Psoas muscle (tissue), 8 donors: Measurements from ENCODE around the gene CALHM2. TPM values are rescaled to one million over a fixed set of nuclear protein-coding genes. Genes with fewer than 3 reads are reported as not detected.

ENCODE experiments used
- ATAC-seq, 4 donors: fragments of 200-7000 bp; cut with Tn5 transposase; one replicate each; pipeline ENCODE4 v1.9.1; 2020; ENCODE audit warnings: moderate library complexity in 3 of 4, mild to moderate bottlenecking in 2 of 4
- DNase-seq, 2 donors: peaks; one replicate each; pipeline ENCODE4 v3.0.0-alpha.2; 2020
- H3K27ac ChIP-seq: fragments of 200-600 bp; one replicate; pipeline ENCODE4 v1.8.0; 2022
- H3K27me3 ChIP-seq, 3 donors: fragments of 200-600 bp in 1 of 3; one replicate each; pipeline versions ENCODE4 v1.6.1 to v1.8.0; 2013 to 2022; ENCODE audit warnings: low read length in 2 of 3, mild to moderate bottlenecking in 2 of 3, moderate library complexity in 1 of 3; ENCODE audit not compliant: insufficient read depth in 3 of 3
- H3K36me3 ChIP-seq, 2 donors: fragments of 200-600 bp in 1 of 2; one replicate each; pipeline versions ENCODE4 v1.6.1 to v1.8.0; 2013 to 2022; ENCODE audit warnings: low read depth in 1 of 2, mild to moderate bottlenecking in 1 of 2, moderate library complexity in 1 of 2; ENCODE audit not compliant: insufficient read depth in 1 of 2
- H3K4me1 ChIP-seq: fragments of 200-600 bp; one replicate; pipeline ENCODE4 v1.8.0; 2022
- H3K4me3 ChIP-seq: fragments of 200-600 bp; one replicate; pipeline ENCODE4 v1.8.0; 2022; ENCODE audit warnings: mild to moderate bottlenecking
- H3K9me3 ChIP-seq: fragments of 200-600 bp; one replicate; pipeline ENCODE4 v1.8.0; 2022
- WGBS, 3 donors: extraction: QIAGEN DNeasy Blood & Tissue Kit; methylation state at CpG; one replicate each; pipeline versions ENCODE4 v1.1.6 to v1.1.7; 2013; 5-methylcytosine and 5-hydroxymethylcytosine counted together
- intact Hi-C, 2 donors: fragments of 100-400 bp; cut with DNase I; formaldehyde crosslinking; loops; one replicate each; pipeline versions ENCODE4 v1.11.0 to v1.14.2; 2022
- polyA plus RNA-seq, 3 donors: library from polyadenylated mRNA; stranded (reverse); fragments of 200-250 nt; gene quantifications; one replicate each; pipeline ENCODE4 v1.2.3, GENCODE V29; 2013
- total RNA-seq, 4 donors: library from RNA; stranded (reverse); fragmentation: NEBNext Ultra II Directional in 2 of 4; extraction: Animal tissue kit (Norgen Biotek cat#: 25700) in 2 of 4; gene quantifications; one replicate each; pipeline versions ENCODE4 v1.2.1 to v1.2.4, GENCODE V29; 2021 to 2023
- TF ChIP-seq, protein P1 (sequence below): fragments of 200-600 bp; IDR thresholded peaks from one replicate; pipeline ENCODE4 v1.8.0; 2022; ENCODE audit warnings: antibody characterized with exemption
- donor health status: healthy with polysubstance abuse.
- donor health status: DM: no; HTN: no; CAD: no; lungs with moderate emphysema.
- donor health status: Bipolar disorder and iron deficiency.
- donor health status: healthy.
- donor health status: DM: yes; HTN: yes; CAD: no.
- donor health status: DM: no; HTN: no; CAD: no.
- donor health status: DM: no; HTN: no; CAD: no.
- donor health status: DM: yes; HTN: yes; CAD: no.

Gene CALHM2
- total and polyA plus RNA-seq, 7 donors, result 6.3 to 9.3 (median 7.5) TPM

DNA sequence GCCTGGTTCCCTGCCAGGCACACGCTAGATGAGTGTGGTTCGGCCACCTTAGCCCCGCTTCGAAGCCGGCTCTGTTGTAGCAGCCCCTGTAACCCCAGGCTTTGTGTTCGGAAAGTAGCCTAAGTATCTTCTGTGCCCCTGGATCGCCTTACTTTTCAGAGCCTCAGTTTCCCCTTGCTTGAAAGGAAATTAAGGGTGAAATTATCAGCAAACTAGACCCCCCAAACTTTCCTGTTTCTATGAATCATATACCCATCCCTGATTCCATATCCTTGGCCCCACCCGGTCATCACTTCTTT is 55.4 kb downstream of the CALHM2 start:
- no peaks in the 10 kb centered on the region for H3K9me3 ChIP-seq
- H3K27me3 ChIP-seq, result no peaks in the 10 kb centered on the region
- ATAC-seq (peak in 1 of 4 donors; percentile 16), DNase-seq (no peak)
- TF ChIP-seq, protein P1, sequence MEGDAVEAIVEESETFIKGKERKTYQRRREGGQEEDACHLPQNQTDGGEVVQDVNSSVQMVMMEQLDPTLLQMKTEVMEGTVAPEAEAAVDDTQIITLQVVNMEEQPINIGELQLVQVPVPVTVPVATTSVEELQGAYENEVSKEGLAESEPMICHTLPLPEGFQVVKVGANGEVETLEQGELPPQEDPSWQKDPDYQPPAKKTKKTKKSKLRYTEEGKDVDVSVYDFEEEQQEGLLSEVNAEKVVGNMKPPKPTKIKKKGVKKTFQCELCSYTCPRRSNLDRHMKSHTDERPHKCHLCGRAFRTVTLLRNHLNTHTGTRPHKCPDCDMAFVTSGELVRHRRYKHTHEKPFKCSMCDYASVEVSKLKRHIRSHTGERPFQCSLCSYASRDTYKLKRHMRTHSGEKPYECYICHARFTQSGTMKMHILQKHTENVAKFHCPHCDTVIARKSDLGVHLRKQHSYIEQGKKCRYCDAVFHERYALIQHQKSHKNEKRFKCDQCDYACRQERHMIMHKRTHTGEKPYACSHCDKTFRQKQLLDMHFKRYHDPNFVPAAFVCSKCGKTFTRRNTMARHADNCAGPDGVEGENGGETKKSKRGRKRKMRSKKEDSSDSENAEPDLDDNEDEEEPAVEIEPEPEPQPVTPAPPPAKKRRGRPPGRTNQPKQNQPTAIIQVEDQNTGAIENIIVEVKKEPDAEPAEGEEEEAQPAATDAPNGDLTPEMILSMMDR, result no peak
- H3K4me3 ChIP-seq, result peak overlapping the region; percentile 77
- peaks cover 31% of the 10 kb centered on the region for H3K4me1 ChIP-seq
- H3K27ac ChIP-seq, result peak overlapping the region; percentile 93
- 0 to 1% (median 1%) methylated on average over 8 of the region's 8 CpGs for WGBS, 3 donors
- H3K36me3 ChIP-seq, result peaks cover 13 to 62% of the 10 kb centered on the region in 2 donors
- intact Hi-C loops, result no loop called here

Other genes starting within 250 kb of the CALHM2 start
- not detected for gene RPEL1, start 206.5 kb downstream of the CALHM2 start, total RNA-seq
- under 1 TPM in 1 of 3 donors, not detected in 2; 0.01 TPM for gene RPEL1, start 206.5 kb downstream of the CALHM2 start, polyA plus RNA-seq
- not detected for gene INA, start 175.2 kb downstream of the CALHM2 start, total RNA-seq
- under 1 TPM in 2 of 3 donors, not detected in 1; 0.06 to 0.08 TPM for gene INA, start 175.2 kb downstream of the CALHM2 start, polyA plus RNA-seq
- 10 to 100 TPM in 1 of 4 donors, 1 to 10 TPM in 3; 4.2 to 12.5 (median 8.3) TPM for gene PCGF6, start 101.2 kb downstream of the CALHM2 start, total RNA-seq
- 10 to 100 TPM in 2 of 3 donors, 1 to 10 TPM in 1; 8.9 to 21.2 (median 10.1) TPM for gene PCGF6, start 101.2 kb downstream of the CALHM2 start, polyA plus RNA-seq
- gene TAF5, start 84.4 kb downstream of the CALHM2 start, total RNA-seq, result 1 to 10 TPM; 3.2 to 4.5 (median 3.8) TPM
- 1 to 10 TPM; 2.9 to 5.2 (median 4.2) TPM for gene TAF5, start 84.4 kb downstream of the CALHM2 start, polyA plus RNA-seq
- gene ATP5MK, start 55.9 kb downstream of the CALHM2 start, total RNA-seq, result 100 to 1,000 TPM; 573 to 670 (median 643) TPM
- gene ATP5MK, start 55.9 kb downstream of the CALHM2 start, polyA plus RNA-seq, result 1,000 to 10,000 TPM; 1,165 to 1,454 (median 1,440) TPM
- 10 to 100 TPM; 14.5 to 34.7 (median 25.0) TPM for gene PDCD11, start 55.7 kb downstream of the CALHM2 start, total RNA-seq
- 10 to 100 TPM; 13.1 to 34.0 (median 19.1) TPM for gene PDCD11, start 55.7 kb downstream of the CALHM2 start, polyA plus RNA-seq
- gene CALHM1, start 6.5 kb upstream of the CALHM2 start, total RNA-seq, result not detected
- gene CALHM1, start 6.5 kb upstream of the CALHM2 start, polyA plus RNA-seq, result not detected
- not detected for gene CALHM3, start 26.9 kb upstream of the CALHM2 start, total RNA-seq
- not detected for gene CALHM3, start 26.9 kb upstream of the CALHM2 start, polyA plus RNA-seq
- 100 to 1,000 TPM in 1 of 4 donors, 10 to 100 TPM in 3; 33.6 to 103 (median 71.4) TPM for gene NEURL1, start 41.3 kb upstream of the CALHM2 start, total RNA-seq
- gene NEURL1, start 41.3 kb upstream of the CALHM2 start, polyA plus RNA-seq, result 10 to 100 TPM; 10.9 to 87.0 (median 35.9) TPM